22Rv1 (cell line): Measurements from ENCODE around the gene CD93.

Experiments used
- ZFX ChIP-seq: fragments of 450-650 bp; IDR thresholded peaks from 2 replicates; pipeline ENCODE4 v1.6.1; 2017; ENCODE audit warnings: antibody characterized with exemption, borderline replicate concordance
- TF ChIP-seq, protein P1 (sequence below): fragments of 450-650 bp; IDR thresholded peaks from 2 replicates; pipeline ENCODE4 v1.5.1; 2017; ENCODE audit warnings: mild to moderate bottlenecking

GRCh38 chr20:23117738-23118137 is 31.6 kb upstream of the CD93 start:
- TF ChIP-seq, protein P1, sequence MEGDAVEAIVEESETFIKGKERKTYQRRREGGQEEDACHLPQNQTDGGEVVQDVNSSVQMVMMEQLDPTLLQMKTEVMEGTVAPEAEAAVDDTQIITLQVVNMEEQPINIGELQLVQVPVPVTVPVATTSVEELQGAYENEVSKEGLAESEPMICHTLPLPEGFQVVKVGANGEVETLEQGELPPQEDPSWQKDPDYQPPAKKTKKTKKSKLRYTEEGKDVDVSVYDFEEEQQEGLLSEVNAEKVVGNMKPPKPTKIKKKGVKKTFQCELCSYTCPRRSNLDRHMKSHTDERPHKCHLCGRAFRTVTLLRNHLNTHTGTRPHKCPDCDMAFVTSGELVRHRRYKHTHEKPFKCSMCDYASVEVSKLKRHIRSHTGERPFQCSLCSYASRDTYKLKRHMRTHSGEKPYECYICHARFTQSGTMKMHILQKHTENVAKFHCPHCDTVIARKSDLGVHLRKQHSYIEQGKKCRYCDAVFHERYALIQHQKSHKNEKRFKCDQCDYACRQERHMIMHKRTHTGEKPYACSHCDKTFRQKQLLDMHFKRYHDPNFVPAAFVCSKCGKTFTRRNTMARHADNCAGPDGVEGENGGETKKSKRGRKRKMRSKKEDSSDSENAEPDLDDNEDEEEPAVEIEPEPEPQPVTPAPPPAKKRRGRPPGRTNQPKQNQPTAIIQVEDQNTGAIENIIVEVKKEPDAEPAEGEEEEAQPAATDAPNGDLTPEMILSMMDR, result no peak
- TF ChIP-seq ZFX, result no peak
